B cell (primary cell): ENCODE data around the gene BMP7.

Experiments
- CTCF ChIP-seq: fragments of 200-600 bp; IDR thresholded peaks from one replicate; pipeline ENCODE4 v1.8.0; 2022; ENCODE audit warnings: antibody characterized with exemption, mild to moderate bottlenecking
- EZH2 ChIP-seq: IDR thresholded peaks from 2 replicates; pipeline ENCODE4 v1.6.1; 2012; ENCODE audit warnings: borderline replicate concordance, low read depth, mild to moderate bottlenecking, moderate library complexity, low read length; ENCODE audit not compliant: insufficient read depth, poor library complexity, severe bottlenecking

GRCh38 chr20:57195469-57196100 lies 70.9 kb downstream of the BMP7 start:
- TF ChIP-seq CTCF (no peak), EZH2 (no peak)
